GM12878 (cell line): ENCODE measurements around the gene GGCT. TPM values are rescaled to one million over a fixed set of nuclear protein-coding genes. Genes with fewer than 3 reads are reported as not detected.

Experiments
- ATAC-seq: fragments of 200-7000 bp; cut with Tn5 transposase; 3 replicates; pipeline ENCODE4 v1.9.1; 2020; ENCODE audit warnings: mild to moderate bottlenecking, moderate library complexity
- BruUV-seq: library from RNA; stranded (reverse); fragments of 400-500 nt; replicated peaks from 2 replicates; lab custom pipeline; 2021; lab: Mats Ljungman, UMichigan
- CTCF ChIA-PET: fragments of 300-600 bp; sonication (Branson Sonifier 250); formaldehyde crosslinking; extraction: SDS; loops from one replicate; lab custom pipeline; 2021; ENCODE audit warnings: inconsistent platforms; lab: Yijun Ruan, JAX
- POLR2A ChIA-PET: fragments of 350-600 bp; formaldehyde crosslinking; extraction: SDS; loops from one replicate; lab custom pipeline; 2021; ENCODE audit warnings: inconsistent platforms; lab: Charles Lee
- RAD21 ChIA-PET: fragments of 300-600 bp; sonication (Branson Sonifier 250); formaldehyde crosslinking; loops from one replicate; lab custom pipeline; 2023; ENCODE audit warnings: antibody characterized with exemption; ENCODE audit not compliant: unreplicated experiment; lab: Charles Lee
- SMC1A ChIA-PET: fragments of 300-600 bp; sonication (Branson Sonifier 250); formaldehyde crosslinking; loops from one replicate; lab custom pipeline; 2023; ENCODE audit not compliant: unreplicated experiment, uncharacterized antibody; lab: Charles Lee
- DNase-seq: peaks from one replicate; pipeline ENCODE4 v3.0.0-alpha.2; 2011; ENCODE audit warnings: low read depth, low spot score
- FAIRE-seq: peaks from 3 replicates; lab custom pipeline; 2011; peaks lifted over from hg19 to GRCh38; lab: Jason Lieb, UNC
- H2AFZ ChIP-seq: 2 replicates; pipeline ENCODE4 v1.6.0; 2011; ENCODE audit warnings: low read depth, low read length, control low read depth; ENCODE audit not compliant: control insufficient read depth
- H3K27ac ChIP-seq: 2 replicates; pipeline ENCODE4 v1.5.1; 2011; ENCODE audit warnings: control low read depth; ENCODE audit not compliant: control insufficient read depth, insufficient read depth
- H3K27me3 ChIP-seq, 2 experiments: replicated peaks in 1 of 2; 2 replicates each; pipeline versions ENCODE4 v1.6.0 to v1.6.1; 2011; ENCODE audit warnings: low read length in 1 of 2; ENCODE audit not compliant: control insufficient read depth in 2 of 2, insufficient read depth in 2 of 2
- H3K36me3 ChIP-seq, 2 experiments: 2 replicates each; pipeline ENCODE4 v1.5.1; 2011; ENCODE audit warnings: low read length in 1 of 2; ENCODE audit not compliant: control insufficient read depth in 2 of 2, insufficient read depth in 2 of 2
- H3K4me1 ChIP-seq: 2 replicates; pipeline ENCODE4 v1.6.1; 2011; ENCODE audit warnings: mild to moderate bottlenecking, low read length, moderate library complexity, mixed read lengths; ENCODE audit not compliant: control insufficient read depth, insufficient read depth
- H3K4me2 ChIP-seq: 2 replicates; pipeline ENCODE4 v1.6.0; 2011; ENCODE audit warnings: control low read depth; ENCODE audit not compliant: control insufficient read depth, insufficient read depth
- H3K4me3 ChIP-seq: fragments of 200-600 bp; sonication (generic); 2 replicates; pipeline ENCODE4 v1.5.1; 2016
- H3K79me2 ChIP-seq: 2 replicates; pipeline ENCODE4 v1.6.0; 2011; ENCODE audit warnings: low read length; ENCODE audit not compliant: control insufficient read depth, insufficient read depth
- H3K9ac ChIP-seq: 2 replicates; pipeline ENCODE4 v1.8.0; 2011; ENCODE audit warnings: low read length, control low read depth, mixed read lengths; ENCODE audit not compliant: control insufficient read depth, insufficient read depth
- H3K9me3 ChIP-seq: replicated peaks from 3 replicates; pipeline ENCODE4 v1.5.1; 2011; ENCODE audit warnings: mild to moderate bottlenecking, low read length; ENCODE audit not compliant: control insufficient read depth, insufficient read depth
- H4K20me1 ChIP-seq: 2 replicates; pipeline ENCODE4 v1.6.0; 2011; ENCODE audit not compliant: control insufficient read depth, insufficient read depth
- ELK1 ChIP-seq: IDR thresholded peaks from 2 replicates; pipeline ENCODE4 v1.6.1; 2012; ENCODE audit warnings: low read depth, low read length, improper control_type of control experiment
- HCFC1 ChIP-seq: fragments of 150-350 bp; IDR thresholded peaks from 2 replicates; pipeline ENCODE4 v1.6.1; 2014; ENCODE audit warnings: low read length
- ZNF384 ChIP-seq: IDR thresholded peaks from 2 replicates; pipeline ENCODE4 v1.6.1; 2012; ENCODE audit warnings: low read depth, mild to moderate bottlenecking, low read length, improper control_type of control experiment, borderline replicate concordance
- WGBS: methylation state at CpG from one replicate; pipeline ENCODE4 v1.1.6; 2016; ENCODE audit warnings: low lambda C conversion rate; ENCODE audit not compliant: insufficient replicate concordance, insufficient coverage; ENCODE audit errors: missing lambda C conversion rate; 5-methylcytosine and 5-hydroxymethylcytosine counted together
- in situ Hi-C: fragments of 300-500 bp; cut with MboI; formaldehyde crosslinking; loops from 9 replicates; pipeline ENCODE4 v1.14.3; 2018; ENCODE audit warnings: mixed read lengths
- intact Hi-C: fragments of 100-400 bp; cut with micrococcal nuclease; formaldehyde crosslinking; loops from one replicate; pipeline ENCODE4 v1.14.2; 2022; ENCODE audit not compliant: unreplicated experiment
- polyA plus RNA-seq, 11 experiments: library from polyadenylated mRNA; depleted of rRNA in 4 of 11; unstranded in 6 of 11; stranded (reverse) in 5 of 11; fragments of >200 nt; fragmentation: Nextera tagmentation in 4 of 11; fragmentation: Illumina TruSeq in 1 of 11; extraction: Ambion mirVana in 4 of 11; extraction: Trizol in 1 of 11; gene quantifications; 1 replicate in 1 of 11; 2 replicates in 10 of 11; pipeline versions ENCODE4 v1.2.1 to v1.2.3, GENCODE V29; 2011 to 2016; ENCODE audit warnings: inconsistent platforms in 2 of 11, missing spikeins in 2 of 11, low read depth in 1 of 11
- total RNA-seq, 4 experiments: library from RNA; depleted of rRNA in 3 of 4; stranded (reverse); fragments of >200 nt in 3 of 4; fragmentation: Illumina TruSeq in 1 of 4; extraction: Trizol in 1 of 4; gene quantifications; 2 replicates each; pipeline versions ENCODE4 v1.2.1 to v1.2.3, GENCODE V29; 2013 to 2021
- TF ChIP-seq, protein P1 (sequence below): fragments of 150-350 bp; IDR thresholded peaks from 2 replicates; pipeline ENCODE4 v1.6.1; 2016; ENCODE audit warnings: low read depth, low read length
- TF ChIP-seq, protein P2 (sequence below): fragments of 450-650 bp; IDR thresholded peaks from 2 replicates; pipeline ENCODE4 v1.6.1; 2017; ENCODE audit warnings: low read depth, mild to moderate bottlenecking, moderate library complexity

GGCT gene
- total and polyA plus RNA-seq, 10 of the 15 experiments (the other 5 are each of a cell fraction or from before 2014, with no cell fraction given): 57.0 to 215 (median 92.3) TPM

- no peak for TF ChIP-seq ELK1
- TF ChIP-seq, protein P1, sequence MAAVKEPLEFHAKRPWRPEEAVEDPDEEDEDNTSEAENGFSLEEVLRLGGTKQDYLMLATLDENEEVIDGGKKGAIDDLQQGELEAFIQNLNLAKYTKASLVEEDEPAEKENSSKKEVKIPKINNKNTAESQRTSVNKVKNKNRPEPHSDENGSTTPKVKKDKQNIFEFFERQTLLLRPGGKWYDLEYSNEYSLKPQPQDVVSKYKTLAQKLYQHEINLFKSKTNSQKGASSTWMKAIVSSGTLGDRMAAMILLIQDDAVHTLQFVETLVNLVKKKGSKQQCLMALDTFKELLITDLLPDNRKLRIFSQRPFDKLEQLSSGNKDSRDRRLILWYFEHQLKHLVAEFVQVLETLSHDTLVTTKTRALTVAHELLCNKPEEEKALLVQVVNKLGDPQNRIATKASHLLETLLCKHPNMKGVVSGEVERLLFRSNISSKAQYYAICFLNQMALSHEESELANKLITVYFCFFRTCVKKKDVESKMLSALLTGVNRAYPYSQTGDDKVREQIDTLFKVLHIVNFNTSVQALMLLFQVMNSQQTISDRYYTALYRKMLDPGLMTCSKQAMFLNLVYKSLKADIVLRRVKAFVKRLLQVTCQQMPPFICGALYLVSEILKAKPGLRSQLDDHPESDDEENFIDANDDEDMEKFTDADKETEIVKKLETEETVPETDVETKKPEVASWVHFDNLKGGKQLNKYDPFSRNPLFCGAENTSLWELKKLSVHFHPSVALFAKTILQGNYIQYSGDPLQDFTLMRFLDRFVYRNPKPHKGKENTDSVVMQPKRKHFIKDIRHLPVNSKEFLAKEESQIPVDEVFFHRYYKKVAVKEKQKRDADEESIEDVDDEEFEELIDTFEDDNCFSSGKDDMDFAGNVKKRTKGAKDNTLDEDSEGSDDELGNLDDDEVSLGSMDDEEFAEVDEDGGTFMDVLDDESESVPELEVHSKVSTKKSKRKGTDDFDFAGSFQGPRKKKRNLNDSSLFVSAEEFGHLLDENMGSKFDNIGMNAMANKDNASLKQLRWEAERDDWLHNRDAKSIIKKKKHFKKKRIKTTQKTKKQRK: no peak
- TF ChIP-seq, all 136 proteins: peak for 20
Observed at GRCh38 chr7:30463405-30464145, 41.1 kb downstream of the GGCT start (continued).

- Histone ChIP-seq H3K79me2 (peaks cover 2% of the 10 kb centered on the region; the same call in 1 of the 2 replicates), H3K9me3 (no peaks in the 10 kb centered on the region), H4K20me1 (no peaks in the 10 kb centered on the region), H3K9ac (no peak overlapping the region), H3K27ac (no peak overlapping the region; the same call in 1 of the 2 replicates), H3K36me3 (peaks cover 0 to 4% of the 10 kb centered on the region in 2 experiments; a peak in 2 of 4 replicates), H3K4me1 (peaks cover 29% of the 10 kb centered on the region), H2AFZ (no peak overlapping the region), H3K4me2 (no peak overlapping the region), H3K4me3 (no peak overlapping the region), H3K27me3 (no peaks in the 10 kb centered on the region)
- ChIA-PET RAD21 (interaction anchor here (0.7 kb wide), 1 partner anchor 134 kb away, joined by 3 read pairs; no protein-coding TSS in a partner anchor), SMC1A (interaction anchor here (1.2 kb wide), 1 partner anchor 14 kb away, joined by 4 read pairs; no protein-coding TSS in a partner anchor), CTCF (interaction anchor here (1.0 kb wide), 1 partner anchor 186 kb away, joined by 3 read pairs; no protein-coding TSS in a partner anchor), POLR2A (interaction anchor here (0.7 kb wide), 3 partner anchors 17 to 303 kb away, joined by 3 to 7 read pairs (median 4); no protein-coding TSS in a partner anchor)
- intact Hi-C loops: loop anchor here (5.0 kb wide), 1 partner anchor 40 kb away; the partner anchor contains the start of gene GGCT
- TF ChIP-seq HCFC1 (no peak), ZNF384 (peak; percentile 56; the same call in 1 of the 2 replicates)
- TF ChIP-seq, protein P2, sequence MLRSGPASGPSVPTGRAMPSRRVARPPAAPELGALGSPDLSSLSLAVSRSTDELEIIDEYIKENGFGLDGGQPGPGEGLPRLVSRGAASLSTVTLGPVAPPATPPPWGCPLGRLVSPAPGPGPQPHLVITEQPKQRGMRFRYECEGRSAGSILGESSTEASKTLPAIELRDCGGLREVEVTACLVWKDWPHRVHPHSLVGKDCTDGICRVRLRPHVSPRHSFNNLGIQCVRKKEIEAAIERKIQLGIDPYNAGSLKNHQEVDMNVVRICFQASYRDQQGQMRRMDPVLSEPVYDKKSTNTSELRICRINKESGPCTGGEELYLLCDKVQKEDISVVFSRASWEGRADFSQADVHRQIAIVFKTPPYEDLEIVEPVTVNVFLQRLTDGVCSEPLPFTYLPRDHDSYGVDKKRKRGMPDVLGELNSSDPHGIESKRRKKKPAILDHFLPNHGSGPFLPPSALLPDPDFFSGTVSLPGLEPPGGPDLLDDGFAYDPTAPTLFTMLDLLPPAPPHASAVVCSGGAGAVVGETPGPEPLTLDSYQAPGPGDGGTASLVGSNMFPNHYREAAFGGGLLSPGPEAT: 0 out of 2 replicates have a peak, but pooled peaks have one; percentile 21
- BruUV-seq: no TSS peak
- no peak for ATAC-seq
- FAIRE-seq: no peak
- WGBS: 50% methylated on average over 1 of the region's 1 CpG
- in situ Hi-C loops: no loop called here
- DNase-seq: no peak
Observed at GRCh38 chr7:30462179-30462578, 42.5 kb downstream of the GGCT start.
